GM13976 (cell line): ENCODE results near the gene SLC9A9.

Source experiments
- DNase-seq: peaks from one replicate; pipeline ENCODE4 v3.0.0; 2012; ENCODE audit warnings: low spot score
- CTCF ChIP-seq: IDR thresholded peaks from 2 replicates; pipeline ENCODE4 v1.5.1; 2012; ENCODE audit warnings: borderline replicate concordance, mild to moderate bottlenecking; ENCODE audit not compliant: insufficient read depth; ENCODE audit errors: extremely low read depth, missing control alignments, control extremely low read depth
- in situ Hi-C: fragments of 300-500 bp; cut with MboI; formaldehyde crosslinking; loops from one replicate; pipeline ENCODE4 v1.12.0; 2022; ENCODE audit warnings: low sequenced_read_pairs, mixed read lengths, inconsistent platforms; ENCODE audit not compliant: unreplicated experiment

SLC9A9 gene

GRCh38 chr3:143668385-143668784 lies 179.9 kb downstream of the SLC9A9 start:
- TF ChIP-seq CTCF, result no peak
- DNase-seq, result no peak
- in situ Hi-C loops, result loop anchor here (10.0 kb wide), 1 partner anchor 544 kb away; no protein-coding TSS in a partner anchor

- in situ Hi-C loops, result loop anchor here (10.0 kb wide), 1 partner anchor 537 kb away; no protein-coding TSS in a partner anchor
- no peak for DNase-seq
- no peak for TF ChIP-seq CTCF
Observed at GRCh38 chr3:143661677-143662076, 186.6 kb downstream of the SLC9A9 start.

GRCh38 chr3:143658861-143659260 lies 189.4 kb downstream of the SLC9A9 start:
- no peak for TF ChIP-seq CTCF
- DNase-seq, result no peak
- in situ Hi-C loops, result no loop called here

- in situ Hi-C loops, result no loop called here
- no peak for DNase-seq
- TF ChIP-seq CTCF, result no peak
Observed at GRCh38 chr3:143658116-143658515, 190.2 kb downstream of the SLC9A9 start.

GRCh38 chr3:143657391-143657790 lies 190.9 kb downstream of the SLC9A9 start:
- no peak for TF ChIP-seq CTCF
- in situ Hi-C loops, result no loop called here
- DNase-seq, result no peak

- in situ Hi-C loops, result no loop called here
- DNase-seq, result no peak
- no peak for TF ChIP-seq CTCF
Observed at GRCh38 chr3:143654906-143655305, 193.4 kb downstream of the SLC9A9 start.

GRCh38 chr3:143653935-143654334 lies 194.3 kb downstream of the SLC9A9 start:
- in situ Hi-C loops, result no loop called here
- no peak for TF ChIP-seq CTCF
- DNase-seq, result no peak
